HG03442 (cell line): ENCODE measurements around the gene FMN2.
"Not testable (repeated sequence)": the region's sequence is repeated elsewhere in the genome, so short reads cannot be mapped to it uniquely, and the experiment has no call there.

ENCODE experiments used
- ATAC-seq: cut with Tn5 transposase; IDR thresholded peaks from one replicate; pipeline ENCODE4 v1.9.1; 2021; ENCODE audit warnings: mild to moderate bottlenecking, moderate library complexity; ENCODE audit not compliant: unreplicated experiment

FMN2 gene

GRCh38 chr1:240304466-240304865 is 212.8 kb downstream of the FMN2 start:
- ATAC-seq = no peak

- no peak for ATAC-seq
These were observed 215.0 kb downstream of the FMN2 start for GRCh38 chr1:240306673-240307072.

DNA sequence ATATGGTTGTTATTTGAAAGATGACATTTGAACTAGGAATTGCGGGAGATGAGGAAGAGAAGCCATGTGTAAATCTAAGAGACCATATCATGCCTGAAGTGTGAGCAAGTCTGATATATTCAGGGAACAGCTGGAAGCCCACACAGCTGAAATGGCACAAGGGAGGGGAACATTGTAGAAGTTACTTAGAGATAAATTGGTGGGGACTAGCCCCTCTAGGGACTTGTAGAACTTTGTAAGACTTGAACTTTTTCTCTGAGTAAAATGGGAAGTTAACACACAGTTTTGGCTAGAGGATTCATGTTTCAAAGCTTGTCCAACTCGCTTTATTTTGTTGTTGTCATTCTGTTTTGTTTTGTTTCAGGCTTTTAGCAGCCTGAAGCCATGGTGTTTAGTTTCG is 216.4 kb downstream of the FMN2 start:
- no peak for ATAC-seq

DNA sequence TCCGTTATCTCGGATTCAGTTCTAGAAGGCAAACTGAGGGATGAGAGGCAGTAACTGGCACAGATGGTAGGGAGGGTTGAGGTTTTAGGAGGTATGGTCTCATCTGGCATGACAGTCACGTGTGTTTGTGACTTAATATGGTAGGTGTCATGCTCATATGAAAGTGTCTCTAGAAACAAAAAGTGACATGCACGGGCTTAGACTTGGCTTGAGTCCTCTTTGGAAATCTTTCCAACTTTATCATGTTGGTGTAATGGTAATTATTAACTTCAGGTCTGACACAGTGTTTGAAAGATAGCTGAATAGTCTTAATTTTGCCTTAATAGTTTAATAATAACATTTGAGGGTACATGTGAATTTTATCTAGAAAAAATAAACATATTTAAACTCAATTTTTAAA is 218.1 kb downstream of the FMN2 start:
- ATAC-seq = no peak

GRCh38 chr1:240310226-240310925 is 218.7 kb downstream of the FMN2 start:
- no peak for ATAC-seq

GRCh38 chr1:240312872-240313271 is 221.2 kb downstream of the FMN2 start:
- no peak for ATAC-seq

- no peak for ATAC-seq
These were observed 223.4 kb downstream of the FMN2 start for GRCh38 chr1:240314845-240315801.

- no peak for ATAC-seq
These were observed 228.3 kb downstream of the FMN2 start for GRCh38 chr1:240319998-240320397.

GRCh38 chr1:240320659-240321058 is 229.0 kb downstream of the FMN2 start:
- no peak for ATAC-seq

GRCh38 chr1:240322943-240323342 is 231.3 kb downstream of the FMN2 start:
- ATAC-seq = no peak

DNA sequence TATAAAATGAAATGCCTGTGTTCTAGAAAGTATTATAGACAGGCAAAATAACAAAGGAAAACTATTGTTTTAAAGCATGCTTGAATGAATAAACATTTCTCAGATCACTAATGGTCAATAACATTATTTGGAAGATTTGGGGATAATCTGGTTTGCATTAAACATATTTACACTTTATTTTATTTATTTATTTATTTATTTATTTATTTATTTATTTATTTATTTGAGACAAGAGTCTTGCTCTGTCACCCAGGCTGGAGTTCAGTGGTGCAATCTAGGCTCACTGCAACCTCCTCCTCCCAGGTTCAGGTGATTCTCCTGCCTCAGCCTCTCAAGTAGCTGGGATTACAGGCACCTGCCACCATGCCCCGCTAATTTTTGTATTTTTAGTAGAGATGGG is 236.7 kb downstream of the FMN2 start:
- ATAC-seq = not testable (repeated sequence)

GRCh38 chr1:240329443-240329842 is 237.8 kb downstream of the FMN2 start:
- ATAC-seq = no peak

- no peak for ATAC-seq
These were observed 241.0 kb downstream of the FMN2 start for GRCh38 chr1:240332672-240333071.

DNA sequence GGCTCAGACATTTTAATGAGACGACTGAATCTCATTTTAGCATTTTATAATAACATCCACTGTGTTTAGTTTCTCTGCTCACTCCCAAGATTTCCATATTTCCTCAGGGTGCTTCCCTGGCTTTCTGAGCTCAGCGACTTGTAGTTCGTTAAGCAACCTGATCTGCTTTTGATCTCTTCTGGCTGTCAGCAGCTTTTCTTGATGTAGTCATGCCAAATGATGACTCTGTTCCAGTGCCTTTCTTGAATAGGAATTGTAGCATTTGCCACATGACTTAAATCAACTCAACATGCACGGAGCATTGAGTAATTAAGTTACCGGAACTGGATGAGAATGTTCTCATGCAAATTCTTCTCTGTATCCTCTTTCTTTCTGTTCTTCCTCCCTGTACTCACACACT is 246.1 kb downstream of the FMN2 start:
- no peak for ATAC-seq

DNA sequence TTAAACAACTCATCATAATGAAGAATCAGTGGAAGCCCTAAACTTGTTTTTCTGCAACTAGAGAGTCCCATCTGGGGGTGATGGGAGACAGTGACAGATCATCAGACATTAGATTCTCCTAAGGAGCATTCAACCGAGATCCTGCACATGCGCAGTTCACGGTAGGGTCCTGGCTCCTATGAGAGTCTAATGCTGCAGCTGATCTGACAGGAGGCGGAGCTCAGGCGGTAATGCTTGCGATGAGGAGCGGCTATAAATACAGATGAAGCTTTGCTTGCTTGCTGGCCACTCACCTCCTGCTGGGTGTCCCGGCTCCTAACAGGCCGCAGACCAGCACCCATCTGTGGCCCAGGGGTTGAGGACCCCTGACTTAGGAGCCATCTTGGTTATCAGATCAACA is 247.2 kb downstream of the FMN2 start:
- no peak for ATAC-seq

- no peak for ATAC-seq
These were observed 249.9 kb downstream of the FMN2 start for GRCh38 chr1:240341365-240342250.

GRCh38 chr1:240342251-240342625 is 250.6 kb downstream of the FMN2 start:
- no peak for ATAC-seq

DNA sequence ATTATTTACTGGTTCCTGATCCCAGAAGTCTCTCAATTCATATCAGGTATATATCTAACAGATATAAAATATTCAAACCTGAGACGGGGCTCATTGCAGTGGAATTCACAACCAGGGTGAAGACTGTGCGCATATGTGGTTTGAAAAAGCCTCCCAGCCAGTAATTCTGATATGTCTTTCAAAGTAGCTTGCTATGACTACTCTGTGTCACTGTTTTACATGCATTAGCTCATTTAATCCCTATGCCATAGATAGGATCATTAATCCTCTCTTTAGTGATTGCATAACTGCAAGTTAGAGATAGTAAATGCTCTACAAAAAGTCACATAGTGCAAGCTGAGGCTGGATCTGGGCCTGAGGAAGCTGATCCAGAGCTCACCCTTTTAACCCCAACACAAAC is 251.4 kb downstream of the FMN2 start:
- ATAC-seq = no peak

GRCh38 chr1:240343966-240344365 is 252.3 kb downstream of the FMN2 start:
- ATAC-seq = no peak

GRCh38 chr1:240344918-240345317 is 253.2 kb downstream of the FMN2 start:
- ATAC-seq = no peak

- no peak for ATAC-seq
These were observed 258.0 kb downstream of the FMN2 start for GRCh38 chr1:240349695-240350094.
